Measurements from ENCODE around the gene TMEM178A.

The TMEM178A gene

GRCh38 chr2:39762448-39762847 lies 96.7 kb downstream of the TMEM178A start:
- no peak for DNase-seq

Data from eye (tissue), 1 donor.